DMS79 (cell line): ENCODE results near the gene AFAP1.
A peak's percentile ranks its signal among the peaks of the same experiment; 100 is the strongest.

Experiments used
- DNase-seq: peaks from one replicate; lab custom pipeline; 2025; lab: John Stamatoyannopoulos, UW

The AFAP1 gene

GRCh38 chr4:7967501-7968261 lies 28.0 kb upstream of the AFAP1 start:
- no peak for DNase-seq

- DNase-seq = no peak
Measured at GRCh38 chr4:7967063-7967440, 27.4 kb upstream of the AFAP1 start.

- DNase-seq = no peak
Measured at GRCh38 chr4:7966281-7967062, 26.8 kb upstream of the AFAP1 start.

GRCh38 chr4:7964890-7965662 lies 25.4 kb upstream of the AFAP1 start:
- no peak for DNase-seq

GRCh38 chr4:7964459-7964858 lies 24.8 kb upstream of the AFAP1 start:
- no peak for DNase-seq

GRCh38 chr4:7963691-7964090 lies 24.0 kb upstream of the AFAP1 start:
- DNase-seq = no peak

- DNase-seq = no peak
Measured at GRCh38 chr4:7962609-7963508, 23.2 kb upstream of the AFAP1 start.

- DNase-seq = peak; percentile 22
Measured at GRCh38 chr4:7960790-7961655, 21.4 kb upstream of the AFAP1 start.

- DNase-seq = no peak
Measured at GRCh38 chr4:7960017-7960789, 20.5 kb upstream of the AFAP1 start.

GRCh38 chr4:7959078-7959477 lies 19.4 kb upstream of the AFAP1 start:
- DNase-seq = no peak

GRCh38 chr4:7956934-7957656 lies 17.4 kb upstream of the AFAP1 start:
- DNase-seq = no peak

- no peak for DNase-seq
Measured at GRCh38 chr4:7956270-7956808, 16.7 kb upstream of the AFAP1 start.

- no peak for DNase-seq
Measured at GRCh38 chr4:7955393-7955792, 15.7 kb upstream of the AFAP1 start.

GRCh38 chr4:7952615-7953014 lies 13.0 kb upstream of the AFAP1 start:
- no peak for DNase-seq

- DNase-seq = no peak
Measured at GRCh38 chr4:7950301-7951092, 10.8 kb upstream of the AFAP1 start.

- no peak for DNase-seq
Measured at GRCh38 chr4:7949759-7950158, 10.1 kb upstream of the AFAP1 start.

GRCh38 chr4:7947927-7948326 lies 8.3 kb upstream of the AFAP1 start:
- DNase-seq = no peak

- DNase-seq = no peak
Measured at GRCh38 chr4:7945709-7946380, 6.2 kb upstream of the AFAP1 start.
